SU-DHL-6 (cell line): ENCODE measurements around the gene SUPT3H.

Source experiments
- H2AFZ ChIP-seq: fragments of 200-600 bp; sonication (generic); 2 replicates; pipeline ENCODE4 v1.6.1; 2014; ENCODE audit warnings: low read depth, mild to moderate bottlenecking, moderate library complexity, mixed read lengths, antibody characterized with exemption, low read length; ENCODE audit not compliant: severe bottlenecking
- H3F3A ChIP-seq: fragments of 200-600 bp; shearing (Covaris generic); 2 replicates; pipeline ENCODE4 v1.6.0; 2016; ENCODE audit warnings: antibody characterized with exemption, mild to moderate bottlenecking; ENCODE audit not compliant: insufficient read depth
- H3K27ac ChIP-seq: fragments of 200-600 bp; sonication (generic); 2 replicates; pipeline ENCODE4 v1.5.1; 2016; ENCODE audit warnings: low read depth, mild to moderate bottlenecking, low read length, moderate library complexity, mixed read lengths
- H3K27me3 ChIP-seq: fragments of 200-600 bp; sonication (generic), shearing (Covaris generic); 2 replicates; pipeline ENCODE4 v1.6.0; 2014; ENCODE audit warnings: mild to moderate bottlenecking, low read length
- H3K36me3 ChIP-seq: fragments of 200-600 bp; sonication (generic); 2 replicates; pipeline ENCODE4 v1.6.1; 2014; ENCODE audit warnings: mild to moderate bottlenecking, low read length, mixed read lengths
- H3K4me2 ChIP-seq: fragments of 300-600, 200-600 bp; shearing (Covaris generic), sonication (generic); 2 replicates; pipeline ENCODE4 v1.6.0; 2014; ENCODE audit warnings: low read length, low read depth, mild to moderate bottlenecking; ENCODE audit not compliant: poor library complexity, severe bottlenecking
- H3K4me3 ChIP-seq: fragments of 200-600 bp; sonication (generic); 2 replicates; pipeline ENCODE4 v1.5.1; 2014; ENCODE audit warnings: antibody characterized with exemption, low read length, mild to moderate bottlenecking, mixed read lengths; ENCODE audit not compliant: insufficient read depth, poor library complexity, severe bottlenecking
- H3K79me2 ChIP-seq: fragments of 200-600 bp; sonication (generic); 2 replicates; pipeline ENCODE4 v1.6.1; 2014; ENCODE audit warnings: mild to moderate bottlenecking, low read length, moderate library complexity; ENCODE audit not compliant: insufficient read depth
- H3K9ac ChIP-seq: fragments of 200-600 bp; sonication (generic); 2 replicates; pipeline ENCODE4 v1.7.0; 2014; ENCODE audit warnings: mild to moderate bottlenecking, low read length
- H3K9me2 ChIP-seq: fragments of 200-600 bp; sonication (generic); replicated peaks from 2 replicates; pipeline ENCODE4 v1.6.1; 2014; ENCODE audit warnings: low read length; ENCODE audit not compliant: insufficient read depth
- H3K9me3 ChIP-seq: fragments of 200-600 bp; sonication (generic); 2 replicates; pipeline ENCODE4 v1.6.1; 2014; ENCODE audit warnings: low read length, mixed read lengths; ENCODE audit not compliant: insufficient read depth
- H4K20me1 ChIP-seq: fragments of 200-600 bp; sonication (generic); 2 replicates; pipeline ENCODE4 v1.6.1; 2014; ENCODE audit warnings: low read depth, mild to moderate bottlenecking, antibody characterized with exemption, low read length, moderate library complexity, mixed read lengths
- EZH2phosphoT487 ChIP-seq: fragments of 200-600 bp; sonication (generic), shearing (Covaris generic); conservative IDR thresholded peaks from 2 replicates; pipeline ENCODE4 v1.6.1; 2018; ENCODE audit warnings: mild to moderate bottlenecking, antibody characterized with exemption, low read length, moderate library complexity, mixed read lengths
- TF ChIP-seq, protein P1 (sequence below): fragments of 200-600 bp; sonication (generic); IDR thresholded peaks from one replicate; pipeline ENCODE4 v1.5.1; 2017; ENCODE audit warnings: antibody characterized with exemption, mild to moderate bottlenecking, low read length, moderate library complexity; ENCODE audit not compliant: insufficient read depth, poor library complexity, severe bottlenecking

SUPT3H gene

DNA sequence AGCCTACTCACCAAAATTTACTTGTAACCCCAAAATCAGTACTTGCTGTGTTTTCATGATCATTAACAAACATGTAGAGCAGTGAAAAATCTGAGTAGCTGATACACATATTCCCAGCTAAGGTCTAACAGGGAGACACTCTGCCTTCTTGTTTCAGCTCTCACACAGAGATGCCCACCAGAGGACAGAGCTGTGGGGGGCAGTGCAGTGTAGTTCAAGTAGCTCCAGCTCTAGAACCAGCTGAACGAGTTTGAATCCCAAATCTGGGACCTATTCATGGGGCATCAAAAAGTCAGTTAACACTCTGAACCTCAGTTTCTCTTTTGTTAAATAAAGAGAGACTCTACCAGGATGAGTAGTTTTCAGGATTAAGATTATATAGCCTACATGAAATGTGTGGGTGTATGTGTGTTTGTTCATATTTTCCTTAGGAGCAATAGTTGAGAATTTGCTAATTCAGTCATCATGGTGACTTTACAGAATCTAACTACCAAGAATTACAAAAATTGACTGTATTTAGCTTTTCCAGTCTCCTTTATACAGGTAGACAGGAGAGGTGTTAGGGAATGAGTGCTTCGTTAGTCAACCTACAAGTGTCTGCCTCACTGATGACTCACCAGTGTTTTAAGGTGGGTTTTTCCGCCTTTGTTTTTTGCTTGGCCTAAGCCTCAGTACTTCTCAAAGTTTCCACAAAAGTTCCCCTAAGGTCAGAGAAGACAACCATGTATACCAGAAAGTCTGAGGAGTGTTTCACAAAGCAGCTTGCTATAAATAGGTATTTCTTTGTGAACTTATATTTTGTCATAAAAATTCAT lies 213.6 kb downstream of the SUPT3H start:
- Histone ChIP-seq H3K27ac (no peak overlapping the region), H3K9me2 (no peaks in the 10 kb centered on the region), H3K27me3 (no peaks in the 10 kb centered on the region), H3K79me2 (no peaks in the 10 kb centered on the region), H4K20me1 (no peaks in the 10 kb centered on the region), H3K4me2 (no peak overlapping the region), H3K36me3 (no peaks in the 10 kb centered on the region), H3F3A (no peaks in the 10 kb centered on the region), H3K9me3 (no peaks in the 10 kb centered on the region), H3K9ac (no peak overlapping the region), H3K4me3 (no peak overlapping the region), H2AFZ (no peak overlapping the region)
- TF ChIP-seq, protein P1, sequence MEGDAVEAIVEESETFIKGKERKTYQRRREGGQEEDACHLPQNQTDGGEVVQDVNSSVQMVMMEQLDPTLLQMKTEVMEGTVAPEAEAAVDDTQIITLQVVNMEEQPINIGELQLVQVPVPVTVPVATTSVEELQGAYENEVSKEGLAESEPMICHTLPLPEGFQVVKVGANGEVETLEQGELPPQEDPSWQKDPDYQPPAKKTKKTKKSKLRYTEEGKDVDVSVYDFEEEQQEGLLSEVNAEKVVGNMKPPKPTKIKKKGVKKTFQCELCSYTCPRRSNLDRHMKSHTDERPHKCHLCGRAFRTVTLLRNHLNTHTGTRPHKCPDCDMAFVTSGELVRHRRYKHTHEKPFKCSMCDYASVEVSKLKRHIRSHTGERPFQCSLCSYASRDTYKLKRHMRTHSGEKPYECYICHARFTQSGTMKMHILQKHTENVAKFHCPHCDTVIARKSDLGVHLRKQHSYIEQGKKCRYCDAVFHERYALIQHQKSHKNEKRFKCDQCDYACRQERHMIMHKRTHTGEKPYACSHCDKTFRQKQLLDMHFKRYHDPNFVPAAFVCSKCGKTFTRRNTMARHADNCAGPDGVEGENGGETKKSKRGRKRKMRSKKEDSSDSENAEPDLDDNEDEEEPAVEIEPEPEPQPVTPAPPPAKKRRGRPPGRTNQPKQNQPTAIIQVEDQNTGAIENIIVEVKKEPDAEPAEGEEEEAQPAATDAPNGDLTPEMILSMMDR, result no peak
- no peak for TF ChIP-seq EZH2phosphoT487

DNA sequence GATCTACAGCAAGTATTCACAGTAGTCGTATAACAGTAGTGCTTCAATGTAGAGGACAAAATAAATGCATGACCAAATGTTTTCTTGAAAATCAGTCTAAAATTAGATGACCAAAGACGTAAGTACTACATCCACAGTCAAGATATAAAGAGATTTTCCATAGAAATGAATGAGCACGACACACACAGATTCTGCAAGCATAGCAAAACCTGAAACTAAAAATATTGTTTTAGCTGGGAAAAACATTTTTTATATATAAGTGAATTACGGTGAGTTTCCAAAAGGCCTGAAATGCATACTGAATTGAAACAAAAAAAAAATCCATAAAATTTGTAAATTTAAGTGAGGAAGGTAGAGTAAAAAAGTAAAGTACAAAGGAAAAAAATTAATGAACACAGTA lies 217.4 kb downstream of the SUPT3H start:
- Histone ChIP-seq H3K27me3 (no peaks in the 10 kb centered on the region), H3F3A (no peaks in the 10 kb centered on the region), H3K79me2 (no peaks in the 10 kb centered on the region), H2AFZ (no peak overlapping the region), H4K20me1 (no peaks in the 10 kb centered on the region), H3K4me2 (no peak overlapping the region), H3K9me3 (no peaks in the 10 kb centered on the region), H3K27ac (no peak overlapping the region), H3K9me2 (no peaks in the 10 kb centered on the region), H3K9ac (no peak overlapping the region), H3K4me3 (no peak overlapping the region), H3K36me3 (no peaks in the 10 kb centered on the region)
- TF ChIP-seq, protein P1, result no peak
- TF ChIP-seq EZH2phosphoT487, result no peak

DNA sequence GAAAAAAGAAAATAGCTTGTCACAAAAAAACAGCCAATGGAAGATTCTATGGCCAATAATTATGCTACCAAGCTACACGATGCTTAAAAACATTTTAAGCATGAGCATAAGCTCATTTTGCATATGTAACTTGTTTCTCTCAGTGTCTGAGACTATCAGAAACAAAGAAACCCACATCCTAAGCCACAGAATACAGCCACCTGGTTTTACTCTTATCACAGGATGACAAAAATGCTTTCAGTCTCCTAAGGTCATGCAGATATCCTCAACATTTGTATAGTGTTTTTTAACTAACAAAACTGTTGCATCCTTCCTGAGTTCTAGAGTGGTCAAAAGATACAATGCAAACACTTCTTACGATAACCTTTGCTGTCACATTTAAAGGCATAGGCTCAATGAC lies 221.7 kb downstream of the SUPT3H start:
- Histone ChIP-seq H3K4me3 (no peak overlapping the region), H3K27ac (no peak overlapping the region), H3K79me2 (no peaks in the 10 kb centered on the region), H2AFZ (no peak overlapping the region), H3K4me2 (no peak overlapping the region), H3K36me3 (no peaks in the 10 kb centered on the region), H4K20me1 (no peaks in the 10 kb centered on the region), H3K27me3 (no peaks in the 10 kb centered on the region), H3F3A (no peaks in the 10 kb centered on the region), H3K9ac (no peak overlapping the region), H3K9me2 (no peaks in the 10 kb centered on the region), H3K9me3 (no peaks in the 10 kb centered on the region)
- TF ChIP-seq, protein P1, result no peak
- TF ChIP-seq EZH2phosphoT487, result no peak
